OCI-LY3 (cell line): ENCODE measurements around the gene LYZL1.

ENCODE experiments used
- H2AFZ ChIP-seq: fragments of 200-600, 300-600 bp; shearing (Covaris generic); 2 replicates; pipeline ENCODE4 v1.6.0; 2014; ENCODE audit warnings: antibody characterized with exemption, low read depth, low read length
- H3K27ac ChIP-seq: fragments of 200-600, 300-600 bp; sonication (generic); 2 replicates; pipeline ENCODE4 v1.5.1; 2014; ENCODE audit warnings: mild to moderate bottlenecking, low read length, moderate library complexity, mixed read lengths
- H3K27me3 ChIP-seq: fragments of 200-600, 300-600 bp; sonication (generic); 2 replicates; pipeline ENCODE4 v1.6.1; 2014; ENCODE audit warnings: low read depth, low read length, mixed read lengths
- H3K36me3 ChIP-seq: fragments of 200-600, 300-600 bp; sonication (generic); replicated peaks from 2 replicates; pipeline ENCODE3; 2014; ENCODE audit warnings: low read depth, low read length, mixed read lengths
- H3K4me1 ChIP-seq: fragments of 300-600, 200-600 bp; sonication (generic); 2 replicates; pipeline ENCODE4 v1.6.1; 2014; ENCODE audit warnings: low read length, mixed read lengths
- H3K4me2 ChIP-seq: fragments of 200-600, 300-600 bp; sonication (generic); 2 replicates; pipeline ENCODE4 v1.6.1; 2014; ENCODE audit warnings: low read length, mixed read lengths
- H3K4me3 ChIP-seq: fragments of 300-600, 200-600 bp; sonication (generic); 2 replicates; pipeline ENCODE4 v1.5.1; 2014; ENCODE audit warnings: antibody characterized with exemption, mild to moderate bottlenecking, low read length, moderate library complexity
- H3K79me2 ChIP-seq: fragments of 300-600, 200-600 bp; shearing (Covaris generic); 2 replicates; pipeline ENCODE4 v1.6.1; 2014; ENCODE audit warnings: mild to moderate bottlenecking, low read length, mixed read lengths
- H3K9ac ChIP-seq: fragments of 300-600, 200-600 bp; shearing (Covaris generic); 2 replicates; pipeline ENCODE4 v1.6.0; 2014; ENCODE audit warnings: mild to moderate bottlenecking, low read length, moderate library complexity
- H3K9me3 ChIP-seq: fragments of 200-600, 300-600 bp; shearing (Covaris generic); 2 replicates; pipeline ENCODE4 v1.6.1; 2014; ENCODE audit warnings: low read length, mixed read lengths; ENCODE audit not compliant: insufficient read depth
- H4K20me1 ChIP-seq: fragments of 200-600, 300-600 bp; sonication (generic); 2 replicates; pipeline ENCODE4 v1.6.1; 2016; ENCODE audit warnings: low read length, mixed read lengths; ENCODE audit not compliant: insufficient read depth
- EZH2phosphoT487 ChIP-seq: fragments of 200-600 bp; shearing (Covaris generic); IDR thresholded peaks from 2 replicates; pipeline ENCODE4 v1.6.1; 2018; ENCODE audit warnings: antibody characterized with exemption, mixed run types, low read depth
- TF ChIP-seq, protein P1 (sequence below): fragments of 200-600, 300-600 bp; sonication (generic); IDR thresholded peaks from 2 replicates; pipeline ENCODE4 v1.5.1; 2014; ENCODE audit warnings: antibody characterized with exemption, low read length, low read depth

The LYZL1 gene

DNA sequence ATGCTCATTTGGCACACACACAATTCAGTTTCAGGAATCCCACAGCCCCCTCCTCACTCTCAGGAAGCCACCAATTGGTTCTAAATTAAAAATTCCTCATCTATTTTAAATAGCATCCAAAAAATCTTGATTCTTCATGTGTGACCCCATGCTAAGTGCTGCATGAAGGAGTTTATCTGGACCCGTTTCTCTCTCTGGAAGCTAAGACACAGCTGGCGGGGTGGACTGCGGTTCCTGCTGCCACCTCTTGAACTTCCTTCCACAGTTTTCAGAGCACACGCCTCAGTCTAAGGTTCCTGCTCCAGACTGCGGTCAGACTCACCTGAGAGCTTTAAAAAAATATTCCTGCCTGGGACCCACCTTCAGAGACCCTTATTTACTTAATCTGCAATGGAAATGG is 34.5 kb downstream of the LYZL1 start:
- Histone ChIP-seq H3K4me3 (no peak overlapping the region), H3K4me2 (no peak overlapping the region), H3K27me3 (no peaks in the 10 kb centered on the region), H3K27ac (no peak overlapping the region), H3K4me1 (peaks cover 8% of the 10 kb centered on the region), H4K20me1 (no peaks in the 10 kb centered on the region), H3K79me2 (no peaks in the 10 kb centered on the region), H2AFZ (no peak overlapping the region), H3K36me3 (no peaks in the 10 kb centered on the region), H3K9ac (no peak overlapping the region), H3K9me3 (no peaks in the 10 kb centered on the region)
- TF ChIP-seq EZH2phosphoT487: no peak
- TF ChIP-seq, protein P1, sequence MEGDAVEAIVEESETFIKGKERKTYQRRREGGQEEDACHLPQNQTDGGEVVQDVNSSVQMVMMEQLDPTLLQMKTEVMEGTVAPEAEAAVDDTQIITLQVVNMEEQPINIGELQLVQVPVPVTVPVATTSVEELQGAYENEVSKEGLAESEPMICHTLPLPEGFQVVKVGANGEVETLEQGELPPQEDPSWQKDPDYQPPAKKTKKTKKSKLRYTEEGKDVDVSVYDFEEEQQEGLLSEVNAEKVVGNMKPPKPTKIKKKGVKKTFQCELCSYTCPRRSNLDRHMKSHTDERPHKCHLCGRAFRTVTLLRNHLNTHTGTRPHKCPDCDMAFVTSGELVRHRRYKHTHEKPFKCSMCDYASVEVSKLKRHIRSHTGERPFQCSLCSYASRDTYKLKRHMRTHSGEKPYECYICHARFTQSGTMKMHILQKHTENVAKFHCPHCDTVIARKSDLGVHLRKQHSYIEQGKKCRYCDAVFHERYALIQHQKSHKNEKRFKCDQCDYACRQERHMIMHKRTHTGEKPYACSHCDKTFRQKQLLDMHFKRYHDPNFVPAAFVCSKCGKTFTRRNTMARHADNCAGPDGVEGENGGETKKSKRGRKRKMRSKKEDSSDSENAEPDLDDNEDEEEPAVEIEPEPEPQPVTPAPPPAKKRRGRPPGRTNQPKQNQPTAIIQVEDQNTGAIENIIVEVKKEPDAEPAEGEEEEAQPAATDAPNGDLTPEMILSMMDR: no peak

DNA sequence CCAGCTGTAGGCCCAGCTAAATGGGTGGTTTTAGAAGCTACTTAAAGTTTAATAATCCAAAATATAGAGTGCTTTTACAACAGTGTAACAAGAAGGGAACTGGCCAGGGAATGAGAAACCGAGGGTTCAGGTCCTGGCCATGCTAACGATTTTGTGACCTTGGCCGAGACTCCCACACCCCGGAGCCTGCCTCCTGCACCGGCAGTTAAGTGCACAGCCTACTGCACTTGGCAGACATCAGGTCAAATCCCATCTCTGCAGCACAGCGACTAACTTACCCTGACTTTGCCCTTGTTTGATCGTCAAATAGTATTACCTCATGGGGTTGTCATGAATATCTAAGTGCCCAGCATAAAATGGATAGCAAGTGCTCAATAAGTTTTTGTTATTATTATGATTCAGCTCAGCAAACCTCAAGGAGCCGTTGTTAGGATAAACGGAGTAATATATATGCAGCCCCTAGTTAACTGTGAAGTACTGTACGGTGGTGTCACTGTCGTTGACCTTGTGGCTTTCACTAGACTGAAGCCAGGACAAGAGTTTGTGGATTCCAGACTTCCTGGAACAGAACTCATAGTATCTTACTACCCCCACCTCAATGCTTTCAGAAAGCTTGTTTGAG is 35.5 kb downstream of the LYZL1 start:
- Histone ChIP-seq H3K27me3 (no peaks in the 10 kb centered on the region), H3K36me3 (no peaks in the 10 kb centered on the region), H3K4me3 (no peak overlapping the region), H3K9me3 (no peaks in the 10 kb centered on the region), H3K4me2 (no peak overlapping the region), H3K9ac (no peak overlapping the region), H3K79me2 (no peaks in the 10 kb centered on the region), H3K4me1 (peaks cover 8% of the 10 kb centered on the region), H4K20me1 (no peaks in the 10 kb centered on the region), H3K27ac (no peak overlapping the region), H2AFZ (no peak overlapping the region)
- TF ChIP-seq, protein P1: no peak
- no peak for TF ChIP-seq EZH2phosphoT487

DNA sequence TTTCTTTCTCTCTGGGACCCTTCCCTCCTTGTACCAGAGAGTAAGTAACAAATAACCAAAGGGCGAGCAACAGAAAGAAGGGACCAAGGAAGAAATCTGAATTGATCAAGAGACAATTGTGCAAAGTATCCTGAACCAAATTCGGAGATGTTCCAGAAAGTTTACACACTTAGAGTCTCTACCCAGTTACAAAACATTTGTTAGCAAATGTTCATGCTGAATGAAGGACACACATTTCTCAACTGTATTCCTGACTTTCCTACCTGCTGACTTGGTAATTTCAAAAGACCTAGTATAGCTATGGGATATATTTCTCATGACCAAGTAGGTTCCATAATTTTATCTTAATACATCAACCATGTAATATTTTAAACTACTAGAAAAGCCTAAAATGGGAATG is 37.4 kb downstream of the LYZL1 start:
- Histone ChIP-seq H3K9me3 (no peaks in the 10 kb centered on the region), H3K4me1 (peaks cover 8% of the 10 kb centered on the region), H2AFZ (no peak overlapping the region), H3K4me3 (no peak overlapping the region), H3K36me3 (no peaks in the 10 kb centered on the region), H3K27ac (no peak overlapping the region), H3K4me2 (no peak overlapping the region), H3K79me2 (no peaks in the 10 kb centered on the region), H3K9ac (no peak overlapping the region), H4K20me1 (no peaks in the 10 kb centered on the region), H3K27me3 (no peaks in the 10 kb centered on the region)
- TF ChIP-seq, protein P1: no peak
- TF ChIP-seq EZH2phosphoT487: no peak

DNA sequence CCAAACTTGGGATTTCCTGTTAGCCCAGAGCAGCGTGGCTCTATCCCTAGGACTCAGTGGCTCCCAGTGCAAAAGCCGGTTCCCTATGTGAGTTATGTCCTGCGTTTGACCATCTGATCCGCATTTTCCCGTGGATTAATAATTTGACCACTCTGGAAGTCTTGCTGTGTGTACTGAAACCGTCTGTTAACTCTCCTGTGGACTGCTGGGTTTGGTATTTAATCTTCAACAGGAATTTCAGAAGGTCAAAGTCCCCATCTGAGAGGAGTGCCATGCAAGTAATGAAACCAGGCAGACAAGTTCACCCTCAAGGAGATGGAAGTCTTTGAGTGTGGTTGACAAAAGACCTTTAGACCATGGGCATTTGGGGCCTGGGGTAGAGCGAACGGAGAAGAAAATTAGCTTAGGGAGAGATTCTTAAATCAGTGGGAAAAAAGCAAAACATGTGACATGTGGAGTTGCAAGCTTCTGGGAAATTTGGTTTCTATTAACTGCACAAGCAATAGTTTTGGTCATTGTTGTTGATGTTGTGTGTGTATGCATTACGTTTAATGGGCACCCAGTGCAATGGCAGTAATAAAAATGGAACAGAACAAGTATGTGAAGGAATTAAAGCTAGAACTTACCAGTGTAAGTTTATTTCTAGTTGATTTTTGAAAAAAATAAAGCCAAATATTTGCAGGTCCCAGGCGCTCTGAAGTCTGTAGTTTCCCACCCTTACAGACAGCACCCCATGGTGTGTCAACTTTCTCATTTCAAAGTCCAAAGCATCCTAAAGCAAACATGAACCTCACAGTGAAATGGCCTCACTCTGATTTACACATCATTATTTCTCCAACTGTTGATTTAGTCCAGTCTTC is 38.2 kb downstream of the LYZL1 start:
- Histone ChIP-seq H3K79me2 (no peaks in the 10 kb centered on the region), H3K4me1 (peaks cover 8% of the 10 kb centered on the region), H3K4me3 (no peak overlapping the region), H2AFZ (no peak overlapping the region), H3K9me3 (no peaks in the 10 kb centered on the region), H3K4me2 (no peak overlapping the region), H4K20me1 (no peaks in the 10 kb centered on the region), H3K9ac (no peak overlapping the region), H3K27me3 (no peaks in the 10 kb centered on the region), H3K27ac (no peak overlapping the region), H3K36me3 (no peaks in the 10 kb centered on the region)
- TF ChIP-seq, protein P1: no peak
- no peak for TF ChIP-seq EZH2phosphoT487
